Testis (tissue), 3 donors: ENCODE results near the gene ARL14EP. TPM values are rescaled to one million over a fixed set of nuclear protein-coding genes. Genes with fewer than 3 reads are reported as not detected.
A peak's percentile ranks its signal among the peaks of the same experiment; 100 is the strongest.

Source experiments
- DNase-seq: peaks from one replicate; pipeline ENCODE4 v3.0.0-alpha.2; 2019
- H3K27ac ChIP-seq, 2 donors: fragments of 200-600 bp; sonication (generic); one replicate each; pipeline ENCODE4 v1.5.1; 2019
- H3K27me3 ChIP-seq: fragments of 200-600 bp; sonication (generic); one replicate; pipeline ENCODE4 v1.5.1; 2019
- H3K36me3 ChIP-seq: fragments of 200-600 bp; sonication (generic); one replicate; pipeline ENCODE4 v1.5.1; 2017; ENCODE audit warnings: low read depth; ENCODE audit errors: missing control alignments
- H3K4me1 ChIP-seq: fragments of 200-600 bp; sonication (generic); one replicate; pipeline ENCODE4 v1.5.1; 2019
- H3K4me3 ChIP-seq, 2 donors: fragments of 200-600 bp; sonication (generic); one replicate each; pipeline ENCODE4 v1.5.1; 2017 to 2019
- H3K9me3 ChIP-seq: fragments of 200-600 bp; sonication (generic); one replicate; pipeline ENCODE4 v1.5.1; 2017
- CTCF ChIP-seq, 3 experiments: fragments of 450-650 bp in 2 of 3; fragments of 200-600 bp in 1 of 3; sonication (generic) in 1 of 3; IDR thresholded peaks; one replicate each; pipeline ENCODE4 v1.5.1; 2016 to 2019; ENCODE audit warnings: antibody characterized with exemption in 3 of 3, mild to moderate bottlenecking in 2 of 3, moderate library complexity in 1 of 3
- POLR2A ChIP-seq: fragments of 450-650 bp; IDR thresholded peaks from one replicate; pipeline ENCODE4 v1.6.1; 2017; ENCODE audit warnings: antibody characterized with exemption, mild to moderate bottlenecking, moderate library complexity
- WGBS, 2 donors: methylation state at CpG; one replicate each; pipeline ENCODE4 v1.1.5; 2018; 5-methylcytosine and 5-hydroxymethylcytosine counted together
- intact Hi-C: fragments of 100-400 bp; cut with DNase I; formaldehyde crosslinking; loops from one replicate; pipeline ENCODE4 v1.15.1; 2023; ENCODE audit warnings: low total_unique reads
- polyA plus RNA-seq: library from polyadenylated mRNA; stranded (reverse); fragments of 350-450 nt; fragmentation: Illumina TruSeq; extraction: RNeasy Lipid Tissue Mini Kit (QIAGEN cat#74804); gene quantifications from one replicate; pipeline ENCODE4 v1.2.3, GENCODE V29; 2014; ENCODE audit warnings: low read depth, low replicate concordance; ENCODE audit not compliant: insufficient read depth
- total RNA-seq, 2 donors: library from RNA; depleted of rRNA; stranded (reverse); fragments of >200 nt; gene quantifications; one replicate each; pipeline ENCODE4 v1.2.3, GENCODE V29; 2016

ARL14EP gene
- total and polyA plus RNA-seq, 3 donors from 2014 or later: 21.8 to 33.9 (median 25.1) TPM

GRCh38 chr11:30333405-30333804, 10.5 kb downstream of the ARL14EP start:
- WGBS, 2 donors: 78% methylated on average over 3 of the region's 3 CpGs
- Histone ChIP-seq H3K4me3 (no peak overlapping the region), H3K27me3 (no peaks in the 10 kb centered on the region), H3K27ac (no peak overlapping the region), H3K4me1 (no peaks in the 10 kb centered on the region), H3K9me3 (no peaks in the 10 kb centered on the region), H3K36me3 (no peaks in the 10 kb centered on the region)
- peak in 2 of 3 experiments; percentile 14 to 15 for TF ChIP-seq CTCF (IDR thresholded peaks at IDR 0.05)
- TF ChIP-seq POLR2A: no peak
- DNase-seq: no peak
- intact Hi-C loops: no loop called here

GRCh38 chr11:30342736-30343166, 19.8 kb downstream of the ARL14EP start:
- Histone ChIP-seq H3K27me3 (no peaks in the 10 kb centered on the region), H3K4me1 (no peaks in the 10 kb centered on the region), H3K4me3 (no peak overlapping the region), H3K36me3 (no peaks in the 10 kb centered on the region), H3K27ac (no peak overlapping the region), H3K9me3 (no peaks in the 10 kb centered on the region)
- no peak for DNase-seq
- no peak for TF ChIP-seq CTCF (IDR thresholded peaks at IDR 0.05)
- TF ChIP-seq POLR2A: no peak
- 81 to 85% methylated on average over 1 of the region's 1 CpG for WGBS, 2 donors
- intact Hi-C loops: no loop called here

- Histone ChIP-seq H3K4me3 (no peak overlapping the region), H3K27ac (no peak overlapping the region), H3K27me3 (no peaks in the 10 kb centered on the region), H3K36me3 (no peaks in the 10 kb centered on the region), H3K9me3 (no peaks in the 10 kb centered on the region), H3K4me1 (no peaks in the 10 kb centered on the region)
- intact Hi-C loops: no loop called here
- DNase-seq: no peak
- no peak for TF ChIP-seq POLR2A
- TF ChIP-seq CTCF (IDR thresholded peaks at IDR 0.05): no peak
Observed at GRCh38 chr11:30344085-30344484, 21.2 kb downstream of the ARL14EP start.

GRCh38 chr11:30345644-30346043, 22.7 kb downstream of the ARL14EP start:
- TF ChIP-seq POLR2A (no peak), CTCF (IDR thresholded peaks at IDR 0.05) (no peak)
- no peak overlapping the region for H3K4me3 ChIP-seq
- H3K36me3 ChIP-seq: no peaks in the 10 kb centered on the region
- no peaks in the 10 kb centered on the region for H3K9me3 ChIP-seq
- intact Hi-C loops: no loop called here
- H3K27ac ChIP-seq: no peak overlapping the region
- H3K4me1 ChIP-seq: no peaks in the 10 kb centered on the region
- DNase-seq: no peak
- 80 to 84% methylated on average over 4 of the region's 4 CpGs for WGBS, 2 donors
- H3K27me3 ChIP-seq: no peaks in the 10 kb centered on the region

- Histone ChIP-seq H3K27ac (no peak overlapping the region), H3K36me3 (no peaks in the 10 kb centered on the region), H3K4me1 (no peaks in the 10 kb centered on the region), H3K4me3 (no peak overlapping the region), H3K27me3 (no peaks in the 10 kb centered on the region), H3K9me3 (no peaks in the 10 kb centered on the region)
- peak; percentile 19 to 65 (median 40) for TF ChIP-seq CTCF (IDR thresholded peaks at IDR 0.05)
- no peak for TF ChIP-seq POLR2A
- intact Hi-C loops: no loop called here
- no peak for DNase-seq
- 9 to 20% methylated on average over 5 of the region's 5 CpGs for WGBS, 2 donors
Observed at GRCh38 chr11:30346068-30346688, 23.3 kb downstream of the ARL14EP start.
